T-helper 1 cell (primary cell): ENCODE results near the gene GPR135.

Source experiments
- DNase-seq, 5 donors: peaks; one replicate each; pipeline ENCODE4 v3.0.0-alpha.2; 2012 to 2020
- total RNA-seq, 4 donors: gene quantifications; one replicate each; lab custom pipeline; 2026; lab: John Stamatoyannopoulos, UW

GPR135 gene
- 2.7 to 4.6 (median 3.1) reads per million in 4 donors for total RNA-seq

- peak in 3 of 5 donors; percentile 11 to 25 (median 24) for DNase-seq
Measured at GRCh38 chr14:59465316-59466135, at the start of gene GPR135. Gene GPR135, minus strand, starts transcription at chr14:59465380. Its CDS starts 154 bp downstream, at chr14:59465226.

GRCh38 chr14:59511916-59512575 lies 46.9 kb upstream of the GPR135 start:
- no peak for DNase-seq

GRCh38 chr14:59510966-59511365 lies 45.8 kb upstream of the GPR135 start:
- DNase-seq: no peak

- no peak for DNase-seq
Measured at GRCh38 chr14:59510001-59510400, 44.8 kb upstream of the GPR135 start.

GRCh38 chr14:59509101-59509500 lies 43.9 kb upstream of the GPR135 start:
- DNase-seq: no peak

GRCh38 chr14:59507752-59508103 lies 42.5 kb upstream of the GPR135 start:
- no peak for DNase-seq

GRCh38 chr14:59507063-59507751 lies 42.0 kb upstream of the GPR135 start:
- peak in 3 of 5 donors; percentile 16 to 34 (median 22) for DNase-seq

GRCh38 chr14:59503256-59503655 lies 38.1 kb upstream of the GPR135 start:
- DNase-seq: no peak

GRCh38 chr14:59500732-59501131 lies 35.6 kb upstream of the GPR135 start:
- no peak for DNase-seq

- no peak for DNase-seq
Measured at GRCh38 chr14:59492384-59492783, 27.2 kb upstream of the GPR135 start.

- DNase-seq: no peak
Measured at GRCh38 chr14:59490756-59491155, 25.6 kb upstream of the GPR135 start.

GRCh38 chr14:59484639-59485175 lies 19.5 kb upstream of the GPR135 start:
- DNase-seq: no peak

- peak; percentile 94 to 97 (median 95) for DNase-seq
Measured at GRCh38 chr14:59483819-59484638, 18.8 kb upstream of the GPR135 start, which contains the start of the genes JKAMP and L3HYPDH. Gene JKAMP, plus strand, starts transcription at chr14:59484517. Its CDS starts 73 bp downstream, at chr14:59484590. Gene L3HYPDH, minus strand, starts transcription at chr14:59484408. Its CDS starts 92 bp downstream, at chr14:59484316.

GRCh38 chr14:59483363-59483762 lies 18.2 kb upstream of the GPR135 start:
- DNase-seq: no peak

- DNase-seq: no peak
Measured at GRCh38 chr14:59482541-59483331, 17.6 kb upstream of the GPR135 start.

GRCh38 chr14:59481871-59482540 lies 16.8 kb upstream of the GPR135 start:
- DNase-seq: no peak

GRCh38 chr14:59481407-59481806 lies 16.2 kb upstream of the GPR135 start:
- DNase-seq: no peak

GRCh38 chr14:59480166-59480565 lies 15.0 kb upstream of the GPR135 start:
- DNase-seq: no peak

- DNase-seq: no peak
Measured at GRCh38 chr14:59478540-59478939, 13.4 kb upstream of the GPR135 start.

GRCh38 chr14:59475709-59476108 lies 10.5 kb upstream of the GPR135 start:
- no peak for DNase-seq

GRCh38 chr14:59474172-59474571 lies 9.0 kb upstream of the GPR135 start:
- DNase-seq: no peak
